PC-3 (cell line): Measurements from ENCODE around the gene ERRFI1. TPM values are rescaled to one million over a fixed set of nuclear protein-coding genes. Genes with fewer than 3 reads are reported as not detected.

Source experiments
- ATAC-seq: fragments of 200-7000 bp; cut with Tn5 transposase; 2 replicates; pipeline ENCODE4 v1.9.1; 2020; ENCODE audit warnings: mild to moderate bottlenecking, moderate library complexity
- BruUV-seq: library from RNA; stranded (reverse); fragments of 400-500 nt; replicated peaks from 2 replicates; lab custom pipeline; 2021; lab: Mats Ljungman, UMichigan
- CTCF ChIA-PET: fragments of 300-600 bp; sonication (Branson Sonifier 250); formaldehyde crosslinking; loops from one replicate; lab custom pipeline; 2022; ENCODE audit warnings: antibody characterized with exemption; lab: Charles Lee
- POLR2A ChIA-PET: fragments of 300-600 bp; sonication (Branson Sonifier 250); formaldehyde crosslinking; loops from one replicate; lab custom pipeline; 2022; ENCODE audit warnings: antibody characterized with exemption; ENCODE audit not compliant: unreplicated experiment; lab: Charles Lee
- DNase-seq: peaks from one replicate; pipeline ENCODE4 v3.0.0-alpha.2; 2015
- H2AFZ ChIP-seq: fragments of 300-600 bp; sonication (generic); 2 replicates; pipeline ENCODE4 v1.6.0; 2016; ENCODE audit warnings: antibody characterized with exemption, low read length
- H3F3A ChIP-seq: fragments of 300-600 bp; sonication (generic); one replicate; pipeline ENCODE4 v1.6.0; 2017; ENCODE audit warnings: antibody characterized with exemption, low read length, control low read depth, mild to moderate bottlenecking; ENCODE audit not compliant: unreplicated experiment
- H3K27ac ChIP-seq: fragments of 300-600 bp; sonication (generic); 2 replicates; pipeline ENCODE4 v1.5.1; 2016; ENCODE audit warnings: mild to moderate bottlenecking, low read length
- H3K27me3 ChIP-seq: fragments of 300-600 bp; sonication (generic); 2 replicates; pipeline ENCODE4 v1.6.1; 2016; ENCODE audit warnings: low read length, mixed read lengths
- H3K36me3 ChIP-seq: fragments of 300-600 bp; sonication (generic); 2 replicates; pipeline ENCODE4 v1.6.1; 2016; ENCODE audit warnings: low read depth, mixed run types, low read length, mixed read lengths
- H3K4me1 ChIP-seq: fragments of 300-600 bp; sonication (generic); 2 replicates; pipeline ENCODE4 v1.5.1; 2016; ENCODE audit warnings: low read length; ENCODE audit not compliant: insufficient read depth
- H3K4me2 ChIP-seq: fragments of 300-600 bp; sonication (generic); 2 replicates; pipeline ENCODE4 v1.6.0; 2016; ENCODE audit warnings: low read length
- H3K4me3 ChIP-seq: fragments of 300-600 bp; sonication (generic); 2 replicates; pipeline ENCODE4 v1.5.1; 2016; ENCODE audit warnings: mild to moderate bottlenecking, low read length, mixed read lengths
- H3K79me2 ChIP-seq: fragments of 300-600 bp; sonication (generic); 2 replicates; pipeline ENCODE4 v1.6.1; 2017; ENCODE audit warnings: low read length, mixed read lengths
- H3K9ac ChIP-seq: fragments of 300-600 bp; sonication (generic); 2 replicates; pipeline ENCODE4 v1.6.0; 2016; ENCODE audit warnings: mild to moderate bottlenecking, low read length
- H3K9me2 ChIP-seq: fragments of 300-600 bp; sonication (generic); replicated peaks from 2 replicates; pipeline ENCODE4 v1.6.1; 2016; ENCODE audit warnings: mixed run types, low read length, mixed read lengths
- H3K9me3 ChIP-seq: fragments of 300-600 bp; sonication (generic); 2 replicates; pipeline ENCODE4 v1.6.1; 2016; ENCODE audit warnings: low read length, mixed read lengths
- H4K20me1 ChIP-seq: fragments of 300-600 bp; sonication (generic); 2 replicates; pipeline ENCODE4 v1.6.1; 2016; ENCODE audit warnings: low read length, mixed read lengths
- CTCF ChIP-seq: fragments of 300-600 bp; sonication (generic); conservative IDR thresholded peaks from 2 replicates; pipeline ENCODE4 v1.5.1; 2017; ENCODE audit warnings: antibody characterized with exemption, low read depth, mild to moderate bottlenecking, low read length
- EZH2 ChIP-seq: fragments of 300-600 bp; sonication (generic); IDR thresholded peaks from one replicate; pipeline ENCODE4 v1.6.1; 2017; ENCODE audit warnings: antibody characterized with exemption, mild to moderate bottlenecking, low read length; ENCODE audit not compliant: unreplicated experiment
- EZH2phosphoT487 ChIP-seq: fragments of 300-600 bp; sonication (generic); IDR thresholded peaks from 2 replicates; pipeline ENCODE4 v1.6.1; 2018; ENCODE audit warnings: mild to moderate bottlenecking, antibody characterized with exemption, low read length, borderline replicate concordance
- intact Hi-C: fragments of 100-400 bp; cut with micrococcal nuclease; formaldehyde crosslinking; loops from 2 replicates; pipeline ENCODE4 v1.9.0; 2023
- total RNA-seq: library from RNA; depleted of rRNA; stranded (reverse); fragments of >200 nt; gene quantifications from 2 replicates; pipeline ENCODE4 v1.2.3, GENCODE V29; 2014

ERRFI1 gene
- total RNA-seq, 1 experiment from 2014 or later, result 218 TPM

- H3K4me2 ChIP-seq, result no peak overlapping the region
- no peak for ATAC-seq
- no peak overlapping the region for H3K4me3 ChIP-seq
- peaks cover 8% of the 10 kb centered on the region for H3F3A ChIP-seq
- no peaks in the 10 kb centered on the region for H4K20me1 ChIP-seq
- no peaks in the 10 kb centered on the region for H3K9me3 ChIP-seq
- no TSS peak for BruUV-seq
- H3K27me3 ChIP-seq, result no peaks in the 10 kb centered on the region
- intact Hi-C loops, result no loop called here
- no peak for DNase-seq
- H3K27ac ChIP-seq, result 0 out of 2 replicates have a peak overlapping the region, but pooled peaks have one; percentile 4
- no peaks in the 10 kb centered on the region for H3K9me2 ChIP-seq
- TF ChIP-seq EZH2phosphoT487, result no peak
- no peak for TF ChIP-seq EZH2
- no peak for TF ChIP-seq CTCF
- ChIA-PET CTCF (no interaction called here), POLR2A (no interaction called here)
- no peaks in the 10 kb centered on the region for H3K79me2 ChIP-seq
- H3K36me3 ChIP-seq, result no peaks in the 10 kb centered on the region
- H3K4me1 ChIP-seq, result peaks cover 42% of the 10 kb centered on the region
- no peak overlapping the region for H3K9ac ChIP-seq
- H2AFZ ChIP-seq, result no peak overlapping the region
Observed at GRCh38 chr1:8002921-8003320, 23.2 kb downstream of the ERRFI1 start.

- no peaks in the 10 kb centered on the region for H3K9me2 ChIP-seq
- intact Hi-C loops, result no loop called here
- ChIA-PET POLR2A (no interaction called here), CTCF (no interaction called here)
- no peaks in the 10 kb centered on the region for H3K36me3 ChIP-seq
- peaks cover 6% of the 10 kb centered on the region for H3F3A ChIP-seq
- no peak overlapping the region for H3K4me3 ChIP-seq
- TF ChIP-seq EZH2phosphoT487, result no peak
- no peak for DNase-seq
- H3K27me3 ChIP-seq, result no peaks in the 10 kb centered on the region
- H3K4me1 ChIP-seq, result peaks cover 42% of the 10 kb centered on the region
- H3K27ac ChIP-seq, result no peak overlapping the region
- no peak overlapping the region for H2AFZ ChIP-seq
- ATAC-seq, result no peak
- H4K20me1 ChIP-seq, result no peaks in the 10 kb centered on the region
- no peak overlapping the region for H3K4me2 ChIP-seq
- no peaks in the 10 kb centered on the region for H3K9me3 ChIP-seq
- H3K79me2 ChIP-seq, result no peaks in the 10 kb centered on the region
- H3K9ac ChIP-seq, result no peak overlapping the region
- BruUV-seq, result no TSS peak
Observed at GRCh38 chr1:8002329-8002910, 23.7 kb downstream of the ERRFI1 start.

GRCh38 chr1:7995437-7995836 is 30.7 kb downstream of the ERRFI1 start:
- Histone ChIP-seq H4K20me1 (no peaks in the 10 kb centered on the region), H3K79me2 (no peaks in the 10 kb centered on the region), H3K27me3 (no peaks in the 10 kb centered on the region), H2AFZ (no peak overlapping the region), H3K9me2 (no peaks in the 10 kb centered on the region), H3F3A (no peaks in the 10 kb centered on the region), H3K4me3 (no peak overlapping the region), H3K9ac (no peak overlapping the region), H3K4me1 (no peaks in the 10 kb centered on the region), H3K4me2 (no peak overlapping the region), H3K27ac (no peak overlapping the region), H3K9me3 (no peaks in the 10 kb centered on the region), H3K36me3 (peaks cover 2% of the 10 kb centered on the region; the same call in 1 of the 2 replicates)
- no TSS peak for BruUV-seq
- TF ChIP-seq CTCF, result no peak
- no peak for TF ChIP-seq EZH2
- CTCF ChIA-PET, result no interaction called here
- intact Hi-C loops, result no loop called here
- ATAC-seq, result no peak
- POLR2A ChIA-PET, result no interaction called here
- no peak for DNase-seq
